HG02610 (cell line): ENCODE data around the gene GABRB3.

ENCODE experiments used
- ATAC-seq: cut with Tn5 transposase; IDR thresholded peaks from one replicate; pipeline ENCODE4 v1.9.1; 2021; ENCODE audit warnings: mild to moderate bottlenecking, moderate library complexity; ENCODE audit not compliant: unreplicated experiment

The GABRB3 gene

DNA sequence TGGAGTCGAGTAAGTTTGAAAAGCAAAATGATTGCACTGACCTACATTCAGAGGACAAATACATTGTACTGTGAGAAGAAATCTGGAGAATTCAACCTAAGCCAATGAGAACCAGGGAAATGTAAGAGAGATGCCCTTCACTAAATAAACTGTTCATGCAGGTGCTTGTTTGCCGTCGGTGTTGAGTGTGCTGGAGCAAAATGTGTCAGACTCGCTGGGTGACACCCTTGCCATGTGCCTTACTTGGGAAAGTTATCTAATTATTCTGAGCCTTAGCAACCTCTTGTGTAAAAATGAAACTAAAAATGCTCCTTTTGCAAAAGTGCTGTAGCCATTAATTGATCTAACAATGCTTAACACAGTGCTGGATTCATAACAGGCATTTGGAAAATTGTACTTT, 140.4 kb downstream of the GABRB3 start:
- no peak for ATAC-seq

- ATAC-seq = no peak
Observed at GRCh38 chr15:26631894-26632293, 141.0 kb downstream of the GABRB3 start.

DNA sequence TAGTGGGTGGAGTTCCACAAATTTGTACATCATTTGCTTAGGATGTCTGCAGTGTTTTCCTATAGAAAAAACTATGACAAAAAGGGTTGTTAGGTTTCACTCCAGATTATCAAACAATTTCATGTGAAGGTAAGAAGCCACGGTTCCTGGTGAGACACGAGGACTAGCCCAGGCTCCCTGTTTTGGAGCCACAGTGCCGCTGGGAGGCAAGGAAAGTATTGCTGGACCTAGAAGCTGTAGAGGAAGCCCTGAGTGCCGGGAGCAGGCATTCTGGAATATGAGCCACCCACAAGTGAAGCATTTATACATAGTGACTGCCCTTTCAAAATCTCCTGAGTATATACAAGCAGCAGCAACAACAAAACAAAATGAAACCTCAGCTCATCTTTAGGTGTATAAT, 142.0 kb downstream of the GABRB3 start:
- no peak for ATAC-seq

DNA sequence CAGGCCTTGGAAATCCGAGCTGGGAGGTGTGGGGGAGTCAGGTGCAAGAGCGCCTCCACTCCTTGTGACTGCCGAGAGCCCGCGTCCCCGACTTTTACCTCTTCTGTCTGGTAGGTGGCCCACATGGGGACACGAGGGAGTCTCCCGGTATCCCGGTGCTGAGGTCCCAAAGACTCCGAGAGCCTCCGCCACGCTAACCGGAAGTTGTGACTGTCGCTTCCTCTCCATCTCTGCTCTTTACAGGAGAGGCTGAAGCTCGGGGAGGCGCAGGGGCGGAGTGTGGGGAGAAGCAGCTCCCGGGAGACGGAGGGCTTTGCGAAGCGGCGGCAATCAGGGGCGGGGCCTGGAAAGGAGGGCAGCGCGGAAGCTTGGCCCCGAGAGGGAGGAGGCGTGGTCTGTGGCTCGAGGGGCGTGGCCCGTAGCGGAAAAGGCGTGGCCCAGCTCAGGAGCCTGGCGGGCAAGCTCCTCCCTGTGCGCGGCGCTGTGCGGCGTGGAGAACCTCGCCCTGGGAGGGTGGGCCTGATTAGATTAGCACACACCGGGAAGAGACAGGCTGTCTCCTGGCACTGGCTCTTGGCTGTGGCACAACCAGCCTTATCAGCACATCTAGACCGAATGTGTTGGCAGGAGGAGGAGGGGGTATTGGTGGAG, 143.9 kb downstream of the GABRB3 start:
- ATAC-seq = no peak

- no peak for ATAC-seq
Observed at GRCh38 chr15:26628071-26628470, 144.8 kb downstream of the GABRB3 start.

- ATAC-seq = no peak
Observed at GRCh38 chr15:26624128-26624527, 148.7 kb downstream of the GABRB3 start.

DNA sequence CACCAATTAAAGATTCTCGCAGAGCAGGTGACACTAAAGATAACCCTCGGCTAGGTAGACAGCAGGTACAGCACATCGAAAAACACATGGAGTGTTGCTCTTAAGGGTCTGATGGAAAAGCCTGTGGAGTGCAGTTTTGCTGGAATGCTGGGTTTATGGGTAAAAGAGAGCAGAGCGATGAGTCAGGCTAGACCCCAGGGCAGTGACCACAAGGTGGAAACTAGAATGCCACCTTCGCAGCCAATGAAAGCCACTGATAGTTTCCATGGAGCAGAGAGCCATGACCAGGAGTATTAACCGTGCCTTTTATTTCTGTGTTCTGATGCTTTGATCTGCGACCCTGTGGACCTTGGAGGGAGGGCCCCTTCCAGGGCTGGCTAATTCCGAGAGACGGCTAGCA, 149.8 kb downstream of the GABRB3 start:
- ATAC-seq = no peak

DNA sequence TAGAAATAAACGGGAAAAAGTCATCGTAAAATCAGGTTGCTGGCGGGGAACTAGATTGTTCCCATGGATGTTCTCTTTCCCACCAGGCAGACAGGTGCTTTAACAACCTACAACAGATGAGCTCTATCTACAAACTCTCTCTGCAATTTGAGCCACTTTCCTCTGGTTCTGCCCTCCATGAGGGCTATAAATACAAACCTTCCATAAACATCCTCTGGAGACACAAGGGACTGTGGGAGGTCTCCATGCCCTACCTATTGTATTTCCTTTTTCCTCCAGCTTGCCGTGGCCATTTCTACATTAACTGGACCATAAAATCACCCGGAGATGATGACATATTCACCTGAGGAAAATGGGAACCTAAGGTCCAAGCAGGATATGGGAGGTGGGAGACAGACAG, 151.1 kb downstream of the GABRB3 start:
- no peak for ATAC-seq

GRCh38 chr15:26620528-26621458, 152.1 kb downstream of the GABRB3 start:
- ATAC-seq = no peak

DNA sequence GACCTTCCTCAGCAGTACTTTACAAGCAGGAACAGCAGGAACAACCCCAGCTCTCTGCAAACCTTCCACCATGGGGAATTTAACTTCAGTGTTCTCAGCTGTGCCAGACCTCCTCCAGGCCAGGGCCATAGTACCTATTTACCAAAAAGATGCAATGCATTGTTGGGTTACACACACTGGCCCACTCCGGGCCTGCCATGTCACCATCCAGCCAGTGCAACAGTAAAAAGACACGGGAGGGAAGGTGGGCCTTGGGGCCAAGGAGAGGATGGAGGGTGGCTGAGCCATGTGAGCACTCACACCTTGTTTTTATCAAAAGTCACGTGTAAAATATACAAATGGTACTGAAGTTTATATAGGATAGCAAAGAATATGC, 157.0 kb downstream of the GABRB3 start:
- ATAC-seq = no peak

GRCh38 chr15:26615188-26615926, 157.5 kb downstream of the GABRB3 start:
- ATAC-seq = no peak

GRCh38 chr15:26614734-26615133, 158.1 kb downstream of the GABRB3 start:
- ATAC-seq = no peak

- no peak for ATAC-seq
Observed at GRCh38 chr15:26598704-26599103, 174.2 kb downstream of the GABRB3 start.

GRCh38 chr15:26595611-26596010, 177.3 kb downstream of the GABRB3 start:
- ATAC-seq = no peak

- ATAC-seq = no peak
Observed at GRCh38 chr15:26590676-26591075, 182.2 kb downstream of the GABRB3 start.

- no peak for ATAC-seq
Observed at GRCh38 chr15:26582840-26583239, 190.0 kb downstream of the GABRB3 start.

- ATAC-seq = no peak
Observed at GRCh38 chr15:26580943-26581342, 191.9 kb downstream of the GABRB3 start.

DNA sequence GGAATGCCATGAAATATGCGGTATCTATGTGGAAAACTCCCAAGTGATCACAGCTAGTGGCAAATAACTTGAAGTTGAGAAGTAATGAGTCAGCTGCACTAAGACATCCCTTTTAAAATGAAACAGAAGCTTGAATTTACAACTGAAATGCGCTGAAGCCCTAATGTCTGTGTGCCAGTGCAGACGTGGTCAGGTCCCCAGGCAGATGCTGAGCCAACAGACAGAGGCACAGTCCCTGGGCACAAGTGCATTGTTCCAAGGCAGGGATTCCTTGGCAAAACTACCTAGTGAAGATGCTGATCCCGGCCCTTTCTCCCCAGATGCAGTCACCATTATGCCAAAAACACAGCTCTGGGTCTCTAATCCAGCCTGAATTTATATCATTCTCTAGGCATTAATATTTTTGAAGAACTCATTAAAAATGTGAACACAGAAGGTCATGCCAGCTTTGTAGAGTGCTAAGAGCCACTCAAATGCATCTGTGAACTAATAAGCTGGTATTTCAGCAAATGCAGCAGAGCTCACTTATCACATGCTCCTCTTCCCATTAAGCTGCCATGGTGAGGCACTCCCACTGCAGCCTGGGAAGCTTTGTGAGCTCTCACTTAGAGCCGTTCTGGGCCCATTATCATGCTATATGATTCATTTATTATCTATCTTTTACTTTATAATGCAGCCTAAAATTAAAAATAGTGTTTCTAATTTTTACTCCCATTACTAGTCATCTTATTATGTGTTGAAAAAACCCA, 200.1 kb downstream of the GABRB3 start:
- no peak for ATAC-seq

DNA sequence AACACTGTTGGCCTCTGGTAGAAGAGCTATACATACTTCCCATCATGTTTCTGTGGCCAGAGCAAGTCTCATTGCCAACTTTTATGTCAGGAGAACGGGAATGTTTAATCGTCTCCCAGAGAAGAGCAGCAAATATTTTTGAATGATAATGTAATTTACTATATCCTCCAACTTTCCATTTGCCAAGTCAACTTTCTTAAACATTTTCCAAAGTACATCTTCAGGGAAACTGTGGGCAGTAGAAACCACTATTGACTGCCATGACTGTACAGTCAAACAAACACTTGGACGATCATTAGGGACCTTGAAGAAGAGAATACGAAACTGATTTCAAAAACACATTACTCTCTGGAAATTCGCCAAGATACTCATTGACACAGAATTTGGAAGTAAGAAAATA, 201.5 kb downstream of the GABRB3 start:
- no peak for ATAC-seq

DNA sequence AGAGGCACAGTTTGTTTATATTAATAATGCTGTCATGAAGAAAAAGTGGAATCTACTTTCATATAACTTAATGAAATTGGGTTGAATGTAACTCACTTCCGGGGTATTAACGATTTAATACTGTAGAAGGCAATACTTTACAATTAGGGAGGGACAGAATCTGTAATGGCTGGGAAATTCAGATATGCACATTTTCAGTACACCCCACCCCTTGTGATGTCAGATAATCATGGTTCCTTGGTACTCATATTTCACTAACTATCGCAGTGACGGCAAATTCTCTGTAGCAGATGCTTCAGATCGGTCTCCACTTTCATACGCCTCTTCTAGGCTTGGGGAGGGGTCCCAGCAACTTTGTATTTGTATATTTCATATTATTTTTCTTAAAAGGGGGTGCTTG, 207.3 kb downstream of the GABRB3 start:
- no peak for ATAC-seq

DNA sequence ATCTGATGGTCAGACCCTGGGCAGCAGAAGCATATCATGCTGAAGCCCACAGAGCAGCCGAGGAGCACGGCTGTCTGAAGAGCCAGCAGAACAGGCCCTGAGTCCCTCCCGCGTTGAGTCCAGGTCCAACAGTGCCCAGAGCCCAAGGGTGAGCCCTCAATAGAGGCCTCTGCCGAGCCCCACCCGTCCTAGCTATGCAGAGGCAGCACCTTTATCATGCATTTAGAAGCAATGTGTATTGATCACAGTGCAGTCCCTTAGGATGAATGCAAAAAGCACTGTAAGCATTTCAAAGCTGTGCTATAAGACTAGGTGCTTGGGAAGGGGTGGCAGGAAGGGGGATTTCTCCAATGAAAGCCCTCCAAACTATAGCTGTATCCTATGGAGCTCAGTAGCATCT, 208.5 kb downstream of the GABRB3 start:
- ATAC-seq = no peak
